Progenitor cell of endocrine pancreas (in vitro differentiated cells): ENCODE data around the gene STMN3. TPM values are rescaled to one million over a fixed set of nuclear protein-coding genes. Genes with fewer than 3 reads are reported as not detected.

Source experiments
- DNase-seq: peaks from one replicate; pipeline ENCODE4 v3.0.0; 2021; ENCODE audit warnings: low spot score; ENCODE audit not compliant: unreplicated experiment
- H3K27ac Mint-ChIP-seq: 2 replicates; pipeline ENCODE4 v1.8.0; 2021; ENCODE audit warnings: mild to moderate bottlenecking, moderate library complexity, mixed read lengths
- H3K27me3 Mint-ChIP-seq: 2 replicates; pipeline ENCODE4 v1.8.0; 2021; ENCODE audit warnings: mixed read lengths
- H3K36me3 Mint-ChIP-seq: 2 replicates; pipeline ENCODE4 v1.8.0; 2022; ENCODE audit warnings: mixed read lengths; ENCODE audit not compliant: insufficient read depth
- H3K4me1 Mint-ChIP-seq: 2 replicates; pipeline ENCODE4 v1.8.0; 2021; ENCODE audit warnings: low read depth, mixed read lengths
- H3K4me3 Mint-ChIP-seq: 2 replicates; pipeline ENCODE4 v1.8.0; 2021; ENCODE audit warnings: low read depth, mild to moderate bottlenecking, moderate library complexity, mixed read lengths
- H3K9me3 Mint-ChIP-seq: 2 replicates; pipeline ENCODE4 v1.8.0; 2021; ENCODE audit warnings: low read depth, mixed read lengths
- total RNA-seq: library from RNA; stranded (reverse); gene quantifications from 2 replicates; pipeline ENCODE4 v1.2.1, GENCODE V29; 2021
- TF ChIP-seq, protein P1 (sequence below): fragments of 200-600 bp; sonication (generic); IDR thresholded peaks from one replicate; pipeline ENCODE4 v1.5.0; 2021; ENCODE audit warnings: antibody characterized with exemption, mild to moderate bottlenecking; ENCODE audit not compliant: unreplicated experiment

Gene STMN3
- total RNA-seq, 1 donor from 2014 or later: 25.6 TPM

DNA sequence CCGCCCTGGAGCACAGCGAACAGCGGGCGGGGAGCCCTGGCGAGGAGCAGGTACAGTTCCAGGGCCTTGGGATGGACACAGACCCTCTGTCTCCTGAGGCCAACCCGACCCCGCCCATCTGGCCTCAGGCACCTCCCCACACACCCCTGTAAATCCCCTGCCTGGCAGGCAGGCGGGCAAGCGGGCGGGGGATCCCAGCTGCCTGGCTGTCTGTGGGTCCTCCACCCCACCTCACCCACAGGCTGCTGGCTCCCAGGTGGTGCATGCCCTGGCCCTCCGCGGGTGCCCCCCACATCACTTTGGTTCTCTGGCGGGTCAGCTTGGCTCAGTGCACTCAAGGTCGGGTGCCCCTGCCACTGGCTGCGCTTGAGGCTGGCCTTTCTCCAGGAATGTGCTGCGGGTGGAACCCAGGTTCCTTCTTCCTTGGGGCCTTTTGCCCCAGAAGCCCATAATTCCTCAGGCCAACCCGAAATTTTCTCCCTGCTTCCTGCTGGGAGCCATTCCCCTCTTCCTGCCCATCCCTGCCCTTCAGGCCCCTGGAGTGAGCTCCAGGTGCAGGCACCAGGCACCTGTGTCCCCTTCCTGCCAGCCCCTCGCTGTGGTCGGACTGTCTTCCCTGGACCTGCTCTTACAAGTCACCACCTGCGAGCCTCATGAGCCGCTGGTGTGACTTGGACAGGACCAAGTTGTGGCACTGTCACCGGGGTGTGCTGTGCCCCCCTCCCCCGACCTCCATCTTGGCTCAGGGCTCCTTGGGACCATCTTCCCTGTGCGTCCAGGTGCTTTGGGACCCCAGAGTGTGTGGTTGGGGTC is 37.9 kb upstream of the STMN3 start:
- no peak overlapping the region for H3K27ac Mint-ChIP-seq
- TF ChIP-seq, protein P1, sequence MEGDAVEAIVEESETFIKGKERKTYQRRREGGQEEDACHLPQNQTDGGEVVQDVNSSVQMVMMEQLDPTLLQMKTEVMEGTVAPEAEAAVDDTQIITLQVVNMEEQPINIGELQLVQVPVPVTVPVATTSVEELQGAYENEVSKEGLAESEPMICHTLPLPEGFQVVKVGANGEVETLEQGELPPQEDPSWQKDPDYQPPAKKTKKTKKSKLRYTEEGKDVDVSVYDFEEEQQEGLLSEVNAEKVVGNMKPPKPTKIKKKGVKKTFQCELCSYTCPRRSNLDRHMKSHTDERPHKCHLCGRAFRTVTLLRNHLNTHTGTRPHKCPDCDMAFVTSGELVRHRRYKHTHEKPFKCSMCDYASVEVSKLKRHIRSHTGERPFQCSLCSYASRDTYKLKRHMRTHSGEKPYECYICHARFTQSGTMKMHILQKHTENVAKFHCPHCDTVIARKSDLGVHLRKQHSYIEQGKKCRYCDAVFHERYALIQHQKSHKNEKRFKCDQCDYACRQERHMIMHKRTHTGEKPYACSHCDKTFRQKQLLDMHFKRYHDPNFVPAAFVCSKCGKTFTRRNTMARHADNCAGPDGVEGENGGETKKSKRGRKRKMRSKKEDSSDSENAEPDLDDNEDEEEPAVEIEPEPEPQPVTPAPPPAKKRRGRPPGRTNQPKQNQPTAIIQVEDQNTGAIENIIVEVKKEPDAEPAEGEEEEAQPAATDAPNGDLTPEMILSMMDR: no peak
- no peaks in the 10 kb centered on the region for H3K27me3 Mint-ChIP-seq
- no peak overlapping the region for H3K4me3 Mint-ChIP-seq
- peaks cover 2% of the 10 kb centered on the region for H3K36me3 Mint-ChIP-seq
- H3K9me3 Mint-ChIP-seq: no peaks in the 10 kb centered on the region
- DNase-seq: no peak
- H3K4me1 Mint-ChIP-seq: no peaks in the 10 kb centered on the region

DNA sequence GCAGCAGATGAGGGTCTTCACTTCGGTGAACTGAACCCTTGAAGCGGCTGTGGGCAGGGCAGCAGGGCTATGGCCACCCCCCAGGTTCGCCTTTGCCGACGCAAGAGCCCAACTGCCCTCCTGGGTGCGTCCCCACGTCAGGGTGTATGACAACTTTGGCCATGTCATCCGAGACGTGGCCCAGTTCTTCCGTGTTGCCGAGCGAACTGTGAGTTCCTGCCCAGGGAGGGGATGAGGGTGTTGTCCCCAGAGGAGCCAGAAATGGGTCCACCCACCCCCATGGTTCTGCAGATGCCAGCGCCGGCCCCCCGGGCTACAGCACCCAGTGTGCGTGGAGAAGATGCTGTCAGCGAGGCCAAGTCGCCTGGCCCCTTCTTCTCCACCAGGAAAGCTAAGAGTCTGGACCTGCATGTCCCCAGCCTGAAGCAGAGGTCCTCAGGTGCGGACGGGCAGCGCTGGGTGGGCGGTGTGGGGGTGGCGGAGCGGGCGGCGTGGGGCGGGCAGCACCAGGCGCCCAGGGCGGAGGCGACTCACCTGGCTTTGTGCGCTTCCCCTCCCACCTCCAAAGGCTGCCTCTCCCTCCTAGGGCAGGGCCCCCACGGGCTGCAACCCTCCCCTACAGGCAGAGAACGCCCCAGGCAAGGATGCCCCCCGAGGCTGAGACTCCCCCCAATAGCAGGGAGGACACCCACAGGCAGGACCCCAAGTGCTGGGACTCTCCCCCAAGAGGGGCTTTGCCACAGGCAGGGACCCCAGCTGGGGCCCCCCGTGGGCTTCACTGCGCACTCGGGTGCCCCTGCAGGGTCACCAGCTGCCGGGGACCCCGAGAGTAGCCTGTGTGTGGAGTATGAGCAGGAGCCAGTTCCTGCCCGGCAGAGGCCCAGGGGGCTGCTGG is 37.0 kb upstream of the STMN3 start:
- TF ChIP-seq, protein P1: no peak
- no peak for DNase-seq
- no peaks in the 10 kb centered on the region for H3K9me3 Mint-ChIP-seq
- no peak overlapping the region for H3K27ac Mint-ChIP-seq
- H3K4me3 Mint-ChIP-seq: no peak overlapping the region
- peaks cover 2% of the 10 kb centered on the region for H3K36me3 Mint-ChIP-seq
- H3K4me1 Mint-ChIP-seq: no peaks in the 10 kb centered on the region
- H3K27me3 Mint-ChIP-seq: no peaks in the 10 kb centered on the region

GRCh38 chr20:63689046-63690002 is 36.1 kb upstream of the STMN3 start:
- H3K27me3 Mint-ChIP-seq: no peaks in the 10 kb centered on the region
- DNase-seq: no peak
- H3K36me3 Mint-ChIP-seq: peaks cover 2% of the 10 kb centered on the region
- TF ChIP-seq, protein P1: no peak
- no peak overlapping the region for H3K4me3 Mint-ChIP-seq
- no peaks in the 10 kb centered on the region for H3K9me3 Mint-ChIP-seq
- H3K27ac Mint-ChIP-seq: no peak overlapping the region
- H3K4me1 Mint-ChIP-seq: no peaks in the 10 kb centered on the region

GRCh38 chr20:63688228-63689045 is 35.2 kb upstream of the STMN3 start:
- no peak overlapping the region for H3K27ac Mint-ChIP-seq
- TF ChIP-seq, protein P1: no peak
- no peaks in the 10 kb centered on the region for H3K4me1 Mint-ChIP-seq
- H3K27me3 Mint-ChIP-seq: no peaks in the 10 kb centered on the region
- no peaks in the 10 kb centered on the region for H3K9me3 Mint-ChIP-seq
- H3K36me3 Mint-ChIP-seq: no peaks in the 10 kb centered on the region
- no peak for DNase-seq
- H3K4me3 Mint-ChIP-seq: no peak overlapping the region
